Suprapubic skin (tissue), 3 donors: ENCODE results near the gene KRT33A.

Experiments
- POLR2AphosphoS5 ChIP-seq, 3 donors: sonication (generic); formaldehyde crosslinking; IDR thresholded peaks; one replicate each; pipeline ENCODE4 v1.6.1; 2017; ENCODE audit warnings: antibody characterized with exemption in 3 of 3
- TF ChIP-seq, protein P1 (sequence below), 2 donors: fragments of 200-600 bp in 1 of 2; fragments of 450-650 bp in 1 of 2; sonication (generic) in 1 of 2; IDR thresholded peaks; one replicate each; pipeline ENCODE4 v1.5.1; 2016 to 2019; ENCODE audit warnings: antibody characterized with exemption in 2 of 2, mild to moderate bottlenecking in 1 of 2, moderate library complexity in 1 of 2

DNA sequence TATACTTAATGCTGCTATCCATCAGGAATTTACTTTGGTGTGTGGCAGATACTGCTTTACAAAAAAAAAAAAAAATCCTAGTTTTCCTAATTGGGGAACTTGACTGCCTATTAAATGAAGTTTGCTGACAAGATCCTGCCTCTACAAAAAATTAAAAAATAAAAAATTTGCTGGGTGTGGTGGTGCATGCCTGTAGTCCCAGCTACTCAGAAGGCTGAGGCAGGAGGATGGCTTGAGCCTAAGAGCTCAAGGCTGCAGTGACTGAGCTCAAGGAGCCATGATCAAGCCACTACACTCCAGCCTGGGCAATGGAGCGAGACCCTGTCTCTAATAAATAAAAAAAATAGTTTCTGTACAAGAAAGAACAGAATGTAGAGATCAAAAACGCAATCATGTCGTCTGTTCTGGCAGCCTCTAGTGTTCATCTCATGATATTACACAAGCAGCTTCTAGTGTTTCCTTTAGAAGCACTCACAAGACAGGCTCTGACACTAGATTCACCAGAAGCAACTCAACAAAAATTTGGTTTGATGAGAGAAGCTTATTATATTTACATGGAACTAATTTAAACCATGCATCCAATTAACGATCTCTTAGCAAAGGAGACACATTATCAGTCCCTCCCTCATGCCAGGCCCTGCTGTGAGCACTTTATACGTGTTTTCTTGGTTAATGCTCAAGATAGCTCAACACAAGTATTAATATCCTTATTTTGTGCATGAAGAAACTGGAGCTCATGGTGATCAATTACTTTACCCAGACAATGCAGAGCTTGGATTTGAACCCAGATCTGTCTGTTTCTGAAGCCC, 28.3 kb downstream of the KRT33A start:
- TF ChIP-seq POLR2AphosphoS5 (IDR thresholded peaks at IDR 0.05): no peak
- TF ChIP-seq, protein P1, sequence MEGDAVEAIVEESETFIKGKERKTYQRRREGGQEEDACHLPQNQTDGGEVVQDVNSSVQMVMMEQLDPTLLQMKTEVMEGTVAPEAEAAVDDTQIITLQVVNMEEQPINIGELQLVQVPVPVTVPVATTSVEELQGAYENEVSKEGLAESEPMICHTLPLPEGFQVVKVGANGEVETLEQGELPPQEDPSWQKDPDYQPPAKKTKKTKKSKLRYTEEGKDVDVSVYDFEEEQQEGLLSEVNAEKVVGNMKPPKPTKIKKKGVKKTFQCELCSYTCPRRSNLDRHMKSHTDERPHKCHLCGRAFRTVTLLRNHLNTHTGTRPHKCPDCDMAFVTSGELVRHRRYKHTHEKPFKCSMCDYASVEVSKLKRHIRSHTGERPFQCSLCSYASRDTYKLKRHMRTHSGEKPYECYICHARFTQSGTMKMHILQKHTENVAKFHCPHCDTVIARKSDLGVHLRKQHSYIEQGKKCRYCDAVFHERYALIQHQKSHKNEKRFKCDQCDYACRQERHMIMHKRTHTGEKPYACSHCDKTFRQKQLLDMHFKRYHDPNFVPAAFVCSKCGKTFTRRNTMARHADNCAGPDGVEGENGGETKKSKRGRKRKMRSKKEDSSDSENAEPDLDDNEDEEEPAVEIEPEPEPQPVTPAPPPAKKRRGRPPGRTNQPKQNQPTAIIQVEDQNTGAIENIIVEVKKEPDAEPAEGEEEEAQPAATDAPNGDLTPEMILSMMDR (IDR thresholded peaks at IDR 0.05): peak; percentile 58 to 76
